Fibroblast of mammary gland (primary cell): Measurements from ENCODE around the gene PPIF.

Experiments used
- DNase-seq: peaks from one replicate; pipeline ENCODE4 v3.0.0-alpha.2; 2010; ENCODE audit warnings: low read depth
- H3K4me3 ChIP-seq: 2 replicates; pipeline ENCODE4 v1.5.1; 2011; ENCODE audit warnings: low read depth, mild to moderate bottlenecking, low read length, moderate library complexity; ENCODE audit not compliant: control insufficient read depth
- CTCF ChIP-seq: conservative IDR thresholded peaks from 2 replicates; pipeline ENCODE4 v1.5.1; 2011; ENCODE audit warnings: low read depth, low read length, inconsistent platforms; ENCODE audit not compliant: control insufficient read depth, insufficient read depth

PPIF gene

GRCh38 chr10:79347894-79348639, 798 bp downstream of the PPIF start:
- no peak for TF ChIP-seq CTCF
- H3K4me3 ChIP-seq = peak overlapping the region; percentile 75
- peak; percentile 64 for DNase-seq

- TF ChIP-seq CTCF = no peak
- peak; percentile 27 for DNase-seq
- H3K4me3 ChIP-seq = peak overlapping the region; percentile 75
These were observed 1.3 kb downstream of the PPIF start for GRCh38 chr10:79348640-79348988.

GRCh38 chr10:79349072-79349491, 1.8 kb downstream of the PPIF start:
- TF ChIP-seq CTCF = no peak
- no peak for DNase-seq
- peak overlapping the region; percentile 75 for H3K4me3 ChIP-seq

- DNase-seq = no peak
- TF ChIP-seq CTCF = no peak
- H3K4me3 ChIP-seq = no peak overlapping the region
These were observed 2.6 kb downstream of the PPIF start for GRCh38 chr10:79349766-79350406.

GRCh38 chr10:79350407-79351154, 3.3 kb downstream of the PPIF start:
- DNase-seq = no peak
- no peak overlapping the region for H3K4me3 ChIP-seq
- no peak for TF ChIP-seq CTCF

GRCh38 chr10:79351332-79351731, 4.1 kb downstream of the PPIF start:
- DNase-seq = no peak
- no peak overlapping the region for H3K4me3 ChIP-seq
- TF ChIP-seq CTCF = no peak
